Activated CD4-positive, alpha-beta T cell treated with anti-CD3 and anti-CD28 coated beads, Interleukin-2, amount 50 U/mL, for 16 hours (primary cell): ENCODE measurements around the gene BTF3L4.

Source experiments
- DNase-seq: peaks from one replicate; pipeline ENCODE4 v3.0.0-alpha.2; 2020

The BTF3L4 gene

GRCh38 chr1:52127181-52128180, 71.4 kb downstream of the BTF3L4 start:
- DNase-seq = peak; percentile 20

DNA sequence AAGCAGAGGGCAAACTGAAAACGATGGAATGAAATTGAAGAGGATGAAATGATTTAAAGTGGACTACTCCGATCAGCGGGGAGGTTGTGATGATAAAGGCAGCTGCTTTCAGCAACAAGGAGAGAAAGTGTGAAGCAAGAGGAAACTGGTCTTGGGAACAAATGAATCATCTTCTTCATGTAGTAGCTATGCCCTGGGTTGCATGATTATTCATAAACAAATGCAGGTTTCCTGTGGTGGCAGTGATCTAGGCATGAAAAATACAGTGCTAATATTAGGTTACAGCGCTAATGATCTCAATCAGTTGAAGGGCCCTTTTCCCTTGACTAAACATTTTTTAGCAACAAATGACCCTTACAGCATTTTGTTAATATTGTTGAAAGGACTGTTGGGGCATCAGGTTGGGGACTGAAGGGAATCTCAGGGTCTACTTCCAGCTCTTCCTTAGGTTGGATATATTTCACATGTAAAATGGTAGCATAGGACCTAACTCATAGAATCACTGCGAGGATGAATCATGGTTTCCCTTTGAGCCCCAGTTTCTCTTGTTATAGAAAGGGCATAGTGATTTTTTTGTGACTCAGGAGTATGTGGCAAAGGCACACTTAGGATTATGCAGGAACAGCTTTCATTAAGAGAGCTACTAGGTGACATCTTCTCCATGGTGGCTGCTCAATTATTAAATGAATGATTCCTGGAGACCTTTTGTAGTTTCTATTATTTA, 83.9 kb downstream of the BTF3L4 start:
- DNase-seq = peak; percentile 88
